GM23338 (cell line): ENCODE data around the gene RAD51B. TPM values are rescaled to one million over a fixed set of nuclear protein-coding genes. Genes with fewer than 3 reads are reported as not detected.

Source experiments
- ATAC-seq: fragments of 200-7000 bp; cut with Tn5 transposase; 3 replicates; pipeline ENCODE4 v1.9.1; 2020
- DNase-seq: peaks from one replicate; pipeline ENCODE4 v3.0.0-alpha.2; 2015; ENCODE audit warnings: low spot score
- H2AFZ ChIP-seq: fragments of 200-600 bp; sonication (generic); 2 replicates; pipeline ENCODE4 v1.8.0; 2016; ENCODE audit warnings: antibody characterized with exemption, mild to moderate bottlenecking, moderate library complexity
- H3F3A ChIP-seq: fragments of 200-600 bp; sonication (generic); replicated peaks from 2 replicates; pipeline ENCODE4 v1.8.0; 2017; ENCODE audit warnings: antibody characterized with exemption, mixed run types, low read depth
- H3K27ac ChIP-seq: fragments of 200-600 bp; sonication (generic); 2 replicates; pipeline ENCODE4 v1.6.1; 2016; ENCODE audit warnings: low read depth
- H3K27me3 ChIP-seq: fragments of 200-600 bp; sonication (generic); 2 replicates; pipeline ENCODE4 v1.8.0; 2016; ENCODE audit warnings: mild to moderate bottlenecking, mixed run types, moderate library complexity; ENCODE audit not compliant: insufficient read depth
- H3K36me3 ChIP-seq: fragments of 200-600 bp; sonication (generic); 2 replicates; pipeline ENCODE4 v1.8.0; 2016; ENCODE audit warnings: mild to moderate bottlenecking; ENCODE audit not compliant: insufficient read depth
- H3K4me1 ChIP-seq: fragments of 200-600 bp; sonication (generic); 2 replicates; pipeline ENCODE4 v1.8.0; 2016; ENCODE audit warnings: mild to moderate bottlenecking, moderate library complexity; ENCODE audit not compliant: insufficient read depth
- H3K4me2 ChIP-seq: fragments of 200-600 bp; sonication (generic); 2 replicates; pipeline ENCODE4 v1.7.1; 2017; ENCODE audit warnings: mixed run types
- H3K4me3 ChIP-seq: fragments of 200-600 bp; sonication (generic); 2 replicates; pipeline ENCODE4 v1.6.1; 2016; ENCODE audit warnings: mixed run types
- H3K79me2 ChIP-seq: fragments of 200-600 bp; sonication (generic); replicated peaks from 2 replicates; pipeline ENCODE4 v1.8.0; 2017; ENCODE audit warnings: mild to moderate bottlenecking; ENCODE audit not compliant: insufficient read depth
- H3K9me2 ChIP-seq: fragments of 200-600 bp; sonication (generic); 2 replicates; pipeline ENCODE4 v1.8.0; 2017; ENCODE audit not compliant: insufficient read depth
- H4K20me1 ChIP-seq: fragments of 200-600 bp; sonication (generic); replicated peaks from 2 replicates; pipeline ENCODE4 v1.8.0; 2017; ENCODE audit warnings: mild to moderate bottlenecking; ENCODE audit not compliant: insufficient read depth
- H3K27ac Mint-ChIP-seq: 2 replicates; pipeline ENCODE4 v1.8.0; 2020; ENCODE audit warnings: inconsistent platforms, mild to moderate bottlenecking, moderate library complexity, mixed read lengths
- H3K27me3 Mint-ChIP-seq: 3 replicates; pipeline ENCODE4 v1.8.0; 2022; ENCODE audit warnings: low read depth, mild to moderate bottlenecking, moderate library complexity, mixed read lengths, inconsistent platforms; ENCODE audit not compliant: insufficient read depth, poor library complexity
- H3K36me3 Mint-ChIP-seq: 3 replicates; pipeline ENCODE4 v1.8.0; 2021; ENCODE audit warnings: low read depth, mild to moderate bottlenecking, inconsistent platforms, moderate library complexity, mixed read lengths
- H3K4me1 Mint-ChIP-seq: 3 replicates; pipeline ENCODE4 v1.8.0; 2020; ENCODE audit warnings: mild to moderate bottlenecking, inconsistent platforms, mixed read lengths
- H3K4me3 Mint-ChIP-seq: 3 replicates; pipeline ENCODE4 v1.8.0; 2021; ENCODE audit warnings: moderate library complexity, mild to moderate bottlenecking, inconsistent platforms, mixed read lengths
- H3K9me3 Mint-ChIP-seq: 3 replicates; pipeline ENCODE4 v1.8.0; 2020; ENCODE audit warnings: moderate library complexity, mild to moderate bottlenecking, inconsistent platforms, mixed read lengths
- CREB1 ChIP-seq: fragments of 250-450 bp; sonication (Bioruptor Pico); IDR thresholded peaks from 2 replicates; pipeline ENCODE4 v1.5.0; 2020; ENCODE audit warnings: low read depth, mild to moderate bottlenecking, moderate library complexity
- EZH2 ChIP-seq: fragments of 200-600 bp; sonication (generic); IDR thresholded peaks from one replicate; pipeline ENCODE4 v1.8.0; 2017; ENCODE audit warnings: antibody characterized with exemption, mild to moderate bottlenecking, low read depth; ENCODE audit not compliant: unreplicated experiment
- EZH2phosphoT487 ChIP-seq: fragments of 200-600 bp; sonication (generic); IDR thresholded peaks from one replicate; pipeline ENCODE4 v1.8.1; 2018; ENCODE audit warnings: antibody characterized with exemption; ENCODE audit not compliant: unreplicated experiment
- JUNB ChIP-seq: IDR thresholded peaks from one replicate; pipeline ENCODE4 v1.6.1; 2016; ENCODE audit warnings: antibody characterized with exemption; ENCODE audit not compliant: unreplicated experiment
- NANOG ChIP-seq: IDR thresholded peaks from 2 replicates; pipeline ENCODE4 v1.6.1; 2016; ENCODE audit warnings: antibody characterized with exemption, borderline replicate concordance
- POLR2AphosphoS5 ChIP-seq: IDR thresholded peaks from 2 replicates; pipeline ENCODE4 v1.6.1; 2016; ENCODE audit warnings: antibody characterized with exemption, low read depth
- STAT1 ChIP-seq: IDR thresholded peaks from one replicate; pipeline ENCODE4 v1.6.1; 2016; ENCODE audit warnings: antibody characterized with exemption; ENCODE audit not compliant: unreplicated experiment
- ZNF114 ChIP-seq: fragments of 250-450 bp; sonication (Bioruptor Pico); IDR thresholded peaks from 2 replicates; pipeline ENCODE4 v1.5.0; 2020; ENCODE audit warnings: mild to moderate bottlenecking, moderate library complexity
- polyA plus RNA-seq: library from polyadenylated mRNA; unstranded; fragments of >200 nt; fragmentation: Nextera tagmentation; extraction: Ambion mirVana; gene quantifications from 2 replicates; pipeline ENCODE4 v1.2.1, GENCODE V29; 2016
- total RNA-seq: library from RNA; depleted of rRNA; stranded (reverse); fragments of >200 nt; shearing (Covaris generic); gene quantifications from 2 replicates; pipeline ENCODE4 v1.2.3, GENCODE V29; 2014
- TF ChIP-seq, protein P1 (sequence below): IDR thresholded peaks from one replicate; pipeline ENCODE4 v1.6.1; 2018; ENCODE audit warnings: antibody characterized with exemption; ENCODE audit not compliant: unreplicated experiment
- TF ChIP-seq, protein P2 (sequence below), 2 experiments: fragments of 200-600 bp in 1 of 2; sonication (generic) in 1 of 2; conservative IDR thresholded peaks; 2 replicates each; pipeline versions ENCODE4 v1.5.1 to v1.6.1; 2016 to 2017; ENCODE audit warnings: antibody characterized with exemption in 2 of 2, low read depth in 2 of 2, mild to moderate bottlenecking in 2 of 2, moderate library complexity in 1 of 2

Gene RAD51B
- total and polyA plus RNA-seq, 2 experiments from 2014 or later: 15.7 to 29.1 TPM

DNA sequence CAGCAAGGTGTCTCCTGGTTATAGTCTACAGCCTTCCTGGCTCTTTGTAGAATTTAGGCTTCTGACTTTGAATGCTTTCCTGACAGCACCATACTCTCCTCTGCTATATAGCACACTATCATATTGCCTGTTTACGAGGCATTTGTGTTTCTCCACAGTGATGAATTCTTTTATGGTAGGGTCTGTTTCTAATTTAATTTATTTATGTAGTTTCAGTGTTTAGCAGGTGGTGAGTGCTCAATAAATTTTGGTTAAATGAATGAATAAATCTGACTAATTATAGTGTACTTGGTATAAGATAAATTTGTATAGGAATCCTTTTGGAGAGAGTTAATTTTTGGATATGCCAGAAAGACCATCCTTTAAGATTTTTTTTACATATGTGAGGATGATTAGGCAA lies 115.3 kb downstream of the RAD51B start (continued):
- TF ChIP-seq, protein P1, sequence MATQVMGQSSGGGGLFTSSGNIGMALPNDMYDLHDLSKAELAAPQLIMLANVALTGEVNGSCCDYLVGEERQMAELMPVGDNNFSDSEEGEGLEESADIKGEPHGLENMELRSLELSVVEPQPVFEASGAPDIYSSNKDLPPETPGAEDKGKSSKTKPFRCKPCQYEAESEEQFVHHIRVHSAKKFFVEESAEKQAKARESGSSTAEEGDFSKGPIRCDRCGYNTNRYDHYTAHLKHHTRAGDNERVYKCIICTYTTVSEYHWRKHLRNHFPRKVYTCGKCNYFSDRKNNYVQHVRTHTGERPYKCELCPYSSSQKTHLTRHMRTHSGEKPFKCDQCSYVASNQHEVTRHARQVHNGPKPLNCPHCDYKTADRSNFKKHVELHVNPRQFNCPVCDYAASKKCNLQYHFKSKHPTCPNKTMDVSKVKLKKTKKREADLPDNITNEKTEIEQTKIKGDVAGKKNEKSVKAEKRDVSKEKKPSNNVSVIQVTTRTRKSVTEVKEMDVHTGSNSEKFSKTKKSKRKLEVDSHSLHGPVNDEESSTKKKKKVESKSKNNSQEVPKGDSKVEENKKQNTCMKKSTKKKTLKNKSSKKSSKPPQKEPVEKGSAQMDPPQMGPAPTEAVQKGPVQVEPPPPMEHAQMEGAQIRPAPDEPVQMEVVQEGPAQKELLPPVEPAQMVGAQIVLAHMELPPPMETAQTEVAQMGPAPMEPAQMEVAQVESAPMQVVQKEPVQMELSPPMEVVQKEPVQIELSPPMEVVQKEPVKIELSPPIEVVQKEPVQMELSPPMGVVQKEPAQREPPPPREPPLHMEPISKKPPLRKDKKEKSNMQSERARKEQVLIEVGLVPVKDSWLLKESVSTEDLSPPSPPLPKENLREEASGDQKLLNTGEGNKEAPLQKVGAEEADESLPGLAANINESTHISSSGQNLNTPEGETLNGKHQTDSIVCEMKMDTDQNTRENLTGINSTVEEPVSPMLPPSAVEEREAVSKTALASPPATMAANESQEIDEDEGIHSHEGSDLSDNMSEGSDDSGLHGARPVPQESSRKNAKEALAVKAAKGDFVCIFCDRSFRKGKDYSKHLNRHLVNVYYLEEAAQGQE: no peak
- TF ChIP-seq ZNF114 (CRISPR knock-in tag) (no peak), JUNB (no peak), EZH2 (no peak), NANOG (no peak), STAT1 (no peak), POLR2AphosphoS5 (no peak)
- TF ChIP-seq, protein P2, sequence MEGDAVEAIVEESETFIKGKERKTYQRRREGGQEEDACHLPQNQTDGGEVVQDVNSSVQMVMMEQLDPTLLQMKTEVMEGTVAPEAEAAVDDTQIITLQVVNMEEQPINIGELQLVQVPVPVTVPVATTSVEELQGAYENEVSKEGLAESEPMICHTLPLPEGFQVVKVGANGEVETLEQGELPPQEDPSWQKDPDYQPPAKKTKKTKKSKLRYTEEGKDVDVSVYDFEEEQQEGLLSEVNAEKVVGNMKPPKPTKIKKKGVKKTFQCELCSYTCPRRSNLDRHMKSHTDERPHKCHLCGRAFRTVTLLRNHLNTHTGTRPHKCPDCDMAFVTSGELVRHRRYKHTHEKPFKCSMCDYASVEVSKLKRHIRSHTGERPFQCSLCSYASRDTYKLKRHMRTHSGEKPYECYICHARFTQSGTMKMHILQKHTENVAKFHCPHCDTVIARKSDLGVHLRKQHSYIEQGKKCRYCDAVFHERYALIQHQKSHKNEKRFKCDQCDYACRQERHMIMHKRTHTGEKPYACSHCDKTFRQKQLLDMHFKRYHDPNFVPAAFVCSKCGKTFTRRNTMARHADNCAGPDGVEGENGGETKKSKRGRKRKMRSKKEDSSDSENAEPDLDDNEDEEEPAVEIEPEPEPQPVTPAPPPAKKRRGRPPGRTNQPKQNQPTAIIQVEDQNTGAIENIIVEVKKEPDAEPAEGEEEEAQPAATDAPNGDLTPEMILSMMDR (conservative IDR thresholded peaks at IDR 0.05; ENCODE audit: low read depth in 2 of 2): no peak

DNA sequence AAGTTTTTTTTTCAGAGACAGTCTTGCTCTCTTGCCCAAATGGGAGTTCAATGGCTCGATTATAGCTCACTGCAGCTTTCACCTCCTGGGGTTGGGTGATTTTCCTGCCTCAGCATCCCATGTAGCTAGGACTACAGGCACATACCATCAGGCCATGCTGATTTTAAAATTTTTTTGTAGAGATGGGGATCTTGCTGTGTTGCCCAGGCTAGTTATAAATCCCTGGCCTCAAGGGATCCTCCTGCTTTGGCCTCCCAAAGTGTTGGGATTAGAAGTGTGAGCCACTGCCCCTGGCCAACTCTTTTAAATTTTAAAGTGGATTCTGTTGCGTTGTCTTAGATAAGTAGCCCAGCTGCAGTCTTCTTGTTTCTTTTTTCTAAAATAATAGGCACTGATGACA lies 115.8 kb downstream of the RAD51B start:
- ATAC-seq (no peak), DNase-seq (no peak)
- Histone ChIP-seq H2AFZ (no peak overlapping the region), H3K4me2 (peak overlapping the region; percentile 2; the same call in 1 of the 2 replicates), H3F3A (no peaks in the 10 kb centered on the region; the same call in 1 of the 2 replicates), H3K79me2 (peaks cover 1% of the 10 kb centered on the region), H3K27ac (peak overlapping the region; percentile 88; the same call in 1 of the 2 replicates), H3K36me3 (no peaks in the 10 kb centered on the region), H3K27me3 (no peaks in the 10 kb centered on the region), H3K9me2 (no peaks in the 10 kb centered on the region), H4K20me1 (no peaks in the 10 kb centered on the region), H3K4me1 (peaks cover 50% of the 10 kb centered on the region), H3K4me3 (no peak overlapping the region)
- Mint-ChIP-seq H3K27me3 (peaks cover 6% of the 10 kb centered on the region), H3K4me3 (no peak overlapping the region), H3K36me3 (peaks cover 17% of the 10 kb centered on the region), H3K27ac (no peak overlapping the region), H3K9me3 (peaks cover 16% of the 10 kb centered on the region), H3K4me1 (peaks cover 54% of the 10 kb centered on the region)
- TF ChIP-seq ZNF114 (CRISPR knock-in tag) (no peak), STAT1 (no peak), EZH2phosphoT487 (no peak), CREB1 (CRISPR knock-in tag) (no peak)
